ENCODE data around the gene CELF1.
"Not testable (repeated sequence)": the region's sequence is repeated elsewhere in the genome, so short reads cannot be mapped to it uniquely, and the experiment has no call there.

The CELF1 gene

DNA sequence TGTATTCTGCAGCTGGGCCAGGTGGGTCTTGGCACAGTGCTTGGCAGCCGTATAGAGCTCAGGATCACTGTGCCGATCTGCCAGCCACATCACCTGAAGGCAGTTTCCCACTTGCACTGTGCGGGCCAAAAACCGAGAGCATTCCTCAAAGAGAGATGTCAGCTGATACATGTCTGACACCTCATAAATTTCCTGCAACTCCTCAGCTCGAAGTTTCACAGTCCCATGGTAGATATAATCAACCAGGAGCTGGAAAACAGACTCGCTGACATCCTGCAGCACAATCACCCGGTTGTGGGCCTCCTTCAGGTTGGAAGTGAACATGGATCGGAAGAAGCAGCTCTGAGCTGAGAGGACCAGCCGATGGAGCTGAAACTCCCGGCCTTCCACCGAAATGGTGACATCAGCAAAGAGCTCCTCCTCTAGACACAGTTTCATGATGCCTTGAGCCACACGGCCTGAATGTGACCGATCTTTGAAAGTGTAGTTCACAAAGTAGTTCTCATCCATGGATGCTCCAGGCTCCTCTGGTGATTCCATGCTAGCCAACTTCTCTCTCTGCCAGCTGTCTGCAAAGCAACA is 24.6 kb upstream of the CELF1 start:
- in situ Hi-C loops (cut with MboI; ENCODE audit: low sequenced_read_pairs), result no loop called here

DNA sequence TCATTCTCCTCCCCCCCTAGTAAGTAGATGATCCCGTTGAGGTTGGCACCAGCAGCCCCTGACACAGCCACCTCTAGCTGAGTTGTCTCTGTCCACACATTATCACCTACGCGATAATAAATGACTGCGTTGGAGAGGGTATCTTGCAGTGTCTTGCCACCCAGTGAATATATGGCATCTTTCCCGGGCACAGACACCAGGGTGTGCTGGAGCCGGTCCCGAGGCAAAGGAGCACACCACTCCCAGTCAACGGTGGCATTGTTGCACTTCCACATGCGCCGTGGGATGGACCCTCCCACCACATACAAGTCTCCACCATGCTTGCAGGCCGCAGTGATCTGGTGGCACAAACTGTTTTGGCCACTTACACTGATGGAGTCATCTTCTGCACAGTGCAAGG is 20.4 kb upstream of the CELF1 start:
- in situ Hi-C loops (cut with MboI; ENCODE audit: low sequenced_read_pairs), result no loop called here

DNA sequence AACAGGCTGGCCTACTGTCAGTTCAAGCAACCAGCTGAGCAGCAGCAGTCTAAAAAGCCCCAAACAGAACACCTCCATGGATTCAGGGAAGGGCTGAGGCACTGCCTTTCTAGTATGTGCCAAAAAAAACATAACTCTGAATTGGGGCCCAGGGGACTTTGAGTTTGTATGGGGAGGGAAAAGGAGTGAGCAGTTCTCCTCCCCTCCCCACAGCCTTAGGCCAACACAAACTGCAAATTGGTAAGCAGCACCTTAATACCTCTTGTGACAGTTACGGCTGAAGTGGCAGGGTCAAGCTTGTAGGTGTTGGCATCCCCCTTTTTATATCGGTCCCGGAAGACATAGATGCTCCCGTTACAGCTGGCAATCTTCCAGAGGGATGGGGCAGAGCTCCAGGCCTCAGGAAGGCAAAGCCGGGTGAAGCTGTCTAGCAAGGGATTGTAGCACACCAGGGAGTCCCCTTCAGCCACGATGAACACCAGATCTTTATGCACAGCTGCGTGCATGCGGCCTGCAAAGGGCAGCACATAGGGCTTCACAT is 19.9 kb upstream of the CELF1 start:
- in situ Hi-C loops (cut with MboI; ENCODE audit: low sequenced_read_pairs), result no loop called here

DNA sequence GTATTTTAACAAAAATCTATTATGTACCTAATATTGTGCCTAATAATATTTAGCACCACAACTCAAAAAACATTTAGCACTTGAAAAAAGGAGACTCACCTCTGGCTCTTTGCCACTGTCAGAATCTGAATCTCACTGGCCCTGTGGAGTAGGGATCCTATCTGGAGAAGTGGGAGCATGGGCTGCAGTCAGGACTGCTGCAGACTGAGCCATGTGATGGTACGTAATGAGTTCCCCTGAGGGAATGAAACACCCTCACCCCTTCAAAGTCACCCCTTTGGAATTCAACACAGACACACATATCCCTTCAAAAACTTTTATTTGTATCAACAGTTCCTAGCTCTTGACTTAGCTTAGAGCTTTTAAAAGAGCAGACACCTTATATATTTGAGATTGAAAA is 19.0 kb upstream of the CELF1 start:
- in situ Hi-C loops (cut with MboI; ENCODE audit: low sequenced_read_pairs), result no loop called here

DNA sequence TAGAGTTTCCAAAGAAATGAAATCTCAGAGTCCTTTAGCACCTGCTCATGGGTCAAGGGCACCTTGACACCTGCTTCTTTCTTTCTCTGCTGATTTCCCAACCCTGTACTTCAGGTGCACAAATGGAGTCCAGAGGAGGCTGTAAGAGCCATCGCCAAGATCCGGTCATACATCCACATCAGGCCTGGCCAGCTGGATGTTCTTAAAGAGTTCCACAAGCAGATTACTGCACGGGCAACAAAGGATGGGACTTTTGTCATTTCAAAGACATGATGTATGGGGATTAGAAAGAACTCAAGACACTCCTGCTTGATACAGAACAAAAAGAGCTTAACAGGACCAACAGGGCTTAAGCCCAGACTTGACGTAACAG is 18.4 kb upstream of the CELF1 start:
- in situ Hi-C loops (cut with MboI; ENCODE audit: low sequenced_read_pairs), result no loop called here

DNA sequence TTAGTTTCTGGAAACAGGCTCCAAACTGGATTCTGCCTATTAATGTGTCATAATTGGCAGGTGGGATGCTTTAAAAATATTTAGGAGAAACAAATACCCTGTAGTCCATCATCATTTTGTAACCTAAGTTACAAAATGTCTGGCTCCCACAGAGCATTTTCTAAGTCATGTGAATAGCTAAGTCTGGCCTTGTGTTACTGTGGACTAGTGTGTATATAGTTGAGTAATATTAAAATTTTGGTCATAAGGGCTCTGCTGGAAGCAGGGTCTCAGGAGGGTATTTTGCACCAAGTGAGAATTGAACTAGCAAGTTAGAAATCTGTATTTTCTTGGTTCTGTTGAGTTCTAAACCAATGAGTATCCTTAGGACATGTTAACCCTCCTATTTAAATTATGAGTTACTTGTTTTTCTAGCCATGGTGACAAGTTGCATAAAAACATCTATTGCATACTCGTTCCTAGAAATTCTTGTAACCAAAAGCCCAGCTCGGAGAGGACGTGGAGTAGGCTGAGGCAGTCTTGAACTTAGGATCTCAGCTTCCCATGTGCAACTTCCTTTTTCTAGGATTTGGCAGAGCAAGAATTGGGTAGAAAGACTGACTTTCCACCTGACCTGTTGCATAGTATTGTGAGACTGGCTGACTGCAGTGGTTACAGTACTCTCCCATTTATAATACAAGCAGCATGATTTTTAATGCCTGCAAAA is 17.9 kb upstream of the CELF1 start:
- in situ Hi-C loops (cut with MboI; ENCODE audit: low sequenced_read_pairs), result no loop called here

DNA sequence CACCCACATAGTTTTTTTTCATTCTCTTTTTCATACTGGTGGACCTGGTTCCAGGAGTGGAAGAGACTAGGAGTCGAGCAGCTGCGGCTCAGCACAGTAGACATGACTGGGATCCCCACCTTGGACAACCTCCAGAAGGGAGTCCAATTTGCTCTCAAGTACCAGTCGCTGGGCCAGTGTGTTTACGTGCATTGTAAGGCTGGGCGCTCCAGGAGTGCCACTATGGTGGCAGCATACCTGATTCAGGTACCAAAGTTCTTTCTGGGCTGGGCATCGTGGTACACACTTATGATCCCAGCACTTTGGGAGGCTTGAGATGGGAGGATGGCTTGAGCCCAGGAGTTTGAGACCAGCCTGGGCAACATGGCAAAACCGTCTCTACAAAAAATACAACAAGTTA is 16.7 kb upstream of the CELF1 start:
- in situ Hi-C loops (cut with MboI; ENCODE audit: low sequenced_read_pairs), result no loop called here

DNA sequence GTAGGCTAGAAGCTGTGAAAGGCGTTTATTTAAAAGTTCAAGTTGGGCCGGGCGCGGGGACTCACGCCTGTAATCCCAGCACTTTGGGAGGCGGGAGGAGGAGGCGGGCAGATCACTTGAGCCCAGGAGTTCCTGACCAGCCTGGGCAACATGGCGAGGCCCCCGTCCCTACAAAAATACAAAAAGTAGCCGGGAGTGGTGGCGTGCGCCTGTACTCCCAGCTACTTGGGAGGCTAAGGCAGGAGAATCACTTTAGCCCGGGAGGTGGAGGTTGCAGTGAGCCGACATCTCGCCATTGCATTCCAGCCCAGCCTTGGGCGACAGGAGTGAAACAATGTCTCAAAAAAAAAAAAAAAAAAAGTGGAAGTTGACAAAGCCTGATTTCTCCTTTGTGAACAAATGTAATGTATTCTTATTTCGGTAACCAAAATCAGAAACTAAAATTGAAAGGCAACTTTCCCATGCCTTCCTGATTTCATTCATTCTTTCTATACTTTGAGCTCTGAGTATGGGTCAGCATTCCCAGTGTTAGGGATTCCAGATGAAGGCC is 13.3 kb upstream of the CELF1 start:
- in situ Hi-C loops (cut with MboI; ENCODE audit: low sequenced_read_pairs), result no loop called here

DNA sequence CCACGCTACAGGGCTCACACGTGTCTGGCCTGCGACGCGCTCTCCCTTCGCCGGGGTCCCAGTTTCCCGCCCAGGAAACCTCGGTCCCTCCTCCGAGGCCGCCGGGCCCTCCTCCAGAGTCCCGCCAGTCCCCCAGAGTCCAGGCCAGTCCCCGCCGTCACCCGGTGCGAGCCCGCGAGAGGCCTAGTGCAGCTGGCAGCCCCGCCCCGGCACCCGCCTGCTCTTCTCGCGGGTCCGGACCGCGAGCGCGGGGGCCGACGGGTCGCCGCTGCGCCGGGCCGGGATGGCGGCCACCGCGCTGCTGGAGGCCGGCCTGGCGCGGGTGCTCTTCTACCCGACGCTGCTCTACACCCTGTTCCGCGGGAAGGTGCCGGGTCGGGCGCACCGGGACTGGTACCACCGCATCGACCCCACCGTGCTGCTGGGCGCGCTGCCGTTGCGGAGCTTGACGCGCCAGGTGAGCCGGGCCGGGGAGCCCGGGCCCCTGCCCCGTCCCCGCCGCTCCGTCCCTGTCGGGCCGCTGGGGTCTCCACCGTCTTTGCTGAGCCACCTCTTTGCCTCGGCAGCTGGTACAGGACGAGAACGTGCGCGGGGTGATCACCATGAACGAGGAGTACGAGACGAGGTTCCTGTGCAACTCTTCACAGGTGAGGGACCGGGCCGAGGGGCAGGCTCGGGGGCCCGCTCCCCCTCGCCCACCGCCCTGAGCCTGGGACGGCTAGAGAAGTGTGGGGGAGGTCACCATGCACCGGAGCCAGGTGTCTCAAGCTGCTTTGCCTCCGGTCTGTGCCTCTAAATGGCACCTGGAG is 12.6 kb upstream of the CELF1 start, which contains the start of gene PTPMT1:
Gene PTPMT1, plus strand, starts transcription at position 260 of the 809 bp plus-strand sequence. Its CDS starts 24 bp downstream, at position 284.
- in situ Hi-C loops (cut with MboI; ENCODE audit: low sequenced_read_pairs), result no loop called here

DNA sequence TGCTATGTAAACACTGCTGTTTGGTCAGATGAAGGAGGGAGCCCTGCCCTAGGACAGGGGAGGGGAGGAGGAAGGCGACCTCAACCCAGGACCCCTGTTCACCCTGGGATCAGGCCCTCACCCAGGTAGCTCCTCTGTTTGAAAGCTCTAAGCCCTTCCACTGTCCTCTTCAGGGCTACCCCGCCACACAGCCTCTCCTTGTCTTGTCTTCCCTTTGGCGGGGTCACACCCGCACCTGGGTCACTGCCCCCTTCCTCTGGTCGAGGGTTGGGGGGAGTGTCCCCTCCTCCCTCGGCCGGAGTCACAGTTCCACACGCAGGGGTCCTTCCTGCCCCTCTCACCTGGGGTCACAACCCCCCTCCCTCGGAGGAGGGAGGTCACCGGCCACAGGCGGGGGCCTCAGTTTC is 12.0 kb upstream of the CELF1 start:
- in situ Hi-C loops (cut with MboI; ENCODE audit: low sequenced_read_pairs), result no loop called here

DNA sequence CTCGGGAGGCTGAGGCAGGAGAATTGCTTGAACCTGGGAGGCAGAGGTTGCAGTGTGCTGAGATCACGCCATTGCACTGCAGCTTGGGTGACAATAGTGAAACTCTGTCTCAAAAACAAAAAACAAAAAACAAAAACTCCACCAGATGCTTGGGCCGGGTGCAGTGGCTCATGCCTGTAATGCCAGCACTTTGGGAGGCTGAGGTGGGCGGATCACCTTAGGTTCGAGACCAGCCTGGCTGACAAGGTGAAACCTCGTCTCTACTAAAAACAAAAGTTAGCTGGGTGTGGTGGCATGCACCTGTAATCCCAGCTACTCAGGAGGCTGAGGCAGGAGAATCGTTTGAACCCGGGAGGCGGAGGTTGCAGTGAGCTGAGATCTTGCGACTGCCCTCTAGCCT is 11.4 kb upstream of the CELF1 start:
- in situ Hi-C loops (cut with MboI; ENCODE audit: low sequenced_read_pairs), result not testable (repeated sequence)

DNA sequence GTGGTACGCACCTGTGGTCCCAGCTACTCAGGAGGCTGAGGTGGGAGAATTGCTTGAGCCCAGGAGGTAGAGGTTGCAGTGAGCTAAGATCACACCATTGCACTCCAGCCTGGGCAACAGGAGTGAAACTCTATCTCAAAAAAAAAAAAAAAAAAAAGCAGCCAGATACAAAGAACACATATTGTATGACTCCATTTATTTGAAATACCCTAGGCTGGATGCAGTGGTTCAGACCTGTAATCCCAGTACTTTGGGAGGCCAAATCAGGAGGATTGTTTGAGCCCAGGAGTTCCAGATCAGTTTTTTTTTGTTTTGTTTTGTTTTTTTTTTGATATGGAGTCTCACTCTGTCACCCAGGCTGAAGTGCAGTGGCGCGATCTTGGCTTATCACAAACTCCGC is 9.5 kb upstream of the CELF1 start:
- in situ Hi-C loops (cut with MboI; ENCODE audit: low sequenced_read_pairs), result not testable (repeated sequence)

DNA sequence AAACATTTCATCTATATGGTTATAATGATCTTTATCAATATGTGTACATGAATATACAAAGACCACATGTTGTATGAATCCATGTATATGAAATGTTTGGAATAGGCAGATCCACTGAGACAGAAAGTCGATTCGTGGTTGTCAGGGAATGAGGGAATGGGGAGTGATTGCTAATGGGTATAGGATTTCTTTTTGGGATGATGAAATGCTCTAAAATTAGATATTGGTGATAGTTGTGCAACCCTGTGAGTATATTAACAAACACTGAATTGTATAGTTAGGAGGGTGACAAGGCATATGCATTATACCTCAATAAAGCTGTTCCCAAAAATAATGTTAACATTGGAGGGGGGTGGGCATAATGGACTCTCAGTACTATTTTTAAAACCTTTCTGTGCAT is 7.5 kb upstream of the CELF1 start:
- in situ Hi-C loops (cut with MboI; ENCODE audit: low sequenced_read_pairs), result no loop called here

DNA sequence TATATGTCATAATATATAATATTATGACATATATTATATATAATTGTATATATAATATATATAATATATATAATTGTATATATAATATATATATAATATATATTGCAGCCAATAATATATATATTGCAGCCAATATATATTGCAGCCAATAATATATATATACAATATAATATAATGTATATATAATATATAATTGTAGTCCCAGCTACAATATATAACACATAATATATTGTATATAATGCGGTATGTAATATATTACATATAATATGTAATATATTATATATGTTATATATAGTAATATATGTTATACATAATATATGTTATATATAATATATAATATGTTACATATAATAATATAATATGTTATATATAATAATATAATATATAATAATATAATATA is 5.8 kb upstream of the CELF1 start:
- in situ Hi-C loops (cut with MboI; ENCODE audit: low sequenced_read_pairs), result loop anchor here (10.0 kb wide), 1 partner anchor 74 kb away; no protein-coding TSS in a partner anchor

DNA sequence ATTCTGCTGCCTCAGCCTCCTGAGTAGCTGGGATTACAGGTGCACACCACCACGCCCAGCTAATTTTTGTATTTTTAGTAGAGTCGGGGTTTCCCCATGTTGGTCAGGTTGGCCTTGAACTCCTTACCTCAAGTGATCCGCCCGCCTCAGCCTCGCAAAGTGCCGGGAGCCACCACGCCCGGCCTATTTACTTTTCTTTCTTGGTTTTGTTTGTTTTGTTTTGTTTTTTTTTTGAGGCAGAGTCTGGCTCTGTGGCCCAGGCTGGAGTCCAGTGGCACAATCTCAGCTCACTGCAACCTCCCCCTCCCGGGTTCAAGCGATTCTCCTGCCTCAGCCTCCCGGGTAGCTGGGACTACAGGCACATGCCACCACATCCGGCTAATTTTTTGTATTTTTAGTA is 4.1 kb upstream of the CELF1 start:
- in situ Hi-C loops (cut with MboI; ENCODE audit: low sequenced_read_pairs), result loop anchor here (10.0 kb wide), 1 partner anchor 72 kb away; no protein-coding TSS in a partner anchor

DNA sequence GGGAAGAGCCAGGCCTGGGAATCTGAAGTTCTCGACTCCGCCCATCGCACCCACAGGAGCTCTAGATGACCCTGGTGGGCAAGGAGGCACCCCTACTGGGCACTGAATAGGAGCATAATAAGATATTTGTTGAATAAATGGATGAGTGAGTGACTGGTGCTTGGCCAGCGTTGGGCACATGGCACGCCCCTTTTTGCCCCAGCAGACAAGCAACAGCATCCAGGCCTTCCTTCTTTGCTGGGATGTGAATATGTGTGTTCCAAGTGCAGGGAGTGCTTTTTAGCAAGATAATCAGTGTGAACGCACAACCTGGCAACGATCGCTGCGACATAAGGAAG is 443 bp upstream of the CELF1 start:
- in situ Hi-C loops (cut with MboI; ENCODE audit: low sequenced_read_pairs), result loop anchor here (10.0 kb wide), 1 partner anchor 69 kb away; no protein-coding TSS in a partner anchor

DNA sequence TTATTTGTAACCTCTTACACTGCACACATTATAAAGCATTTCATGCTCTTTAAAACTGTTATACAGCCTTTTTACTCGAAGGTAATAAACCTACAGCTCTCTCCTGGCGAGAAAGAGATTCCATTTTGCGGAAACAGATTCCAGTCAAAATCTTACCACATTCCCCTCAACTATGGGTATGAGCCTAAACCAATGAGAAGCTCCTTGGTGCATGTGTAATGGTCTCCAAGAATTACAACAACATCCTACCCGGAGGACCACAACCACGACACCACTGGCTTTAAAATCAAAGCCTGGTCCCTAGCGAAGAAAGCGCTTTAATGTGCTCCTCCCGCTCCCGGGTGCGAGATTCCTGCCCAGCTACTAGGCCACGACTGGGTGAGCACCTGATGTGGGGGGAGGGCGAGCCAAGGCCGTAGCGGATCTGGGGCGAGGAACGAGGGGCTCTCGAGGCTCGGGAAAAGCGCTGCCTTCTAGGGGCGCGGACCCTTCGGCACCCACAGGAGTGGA is 821 bp downstream of the CELF1 start:
- in situ Hi-C loops (cut with MboI; ENCODE audit: low sequenced_read_pairs), result loop anchor here (10.0 kb wide), 1 partner anchor 67 kb away; no protein-coding TSS in a partner anchor

DNA sequence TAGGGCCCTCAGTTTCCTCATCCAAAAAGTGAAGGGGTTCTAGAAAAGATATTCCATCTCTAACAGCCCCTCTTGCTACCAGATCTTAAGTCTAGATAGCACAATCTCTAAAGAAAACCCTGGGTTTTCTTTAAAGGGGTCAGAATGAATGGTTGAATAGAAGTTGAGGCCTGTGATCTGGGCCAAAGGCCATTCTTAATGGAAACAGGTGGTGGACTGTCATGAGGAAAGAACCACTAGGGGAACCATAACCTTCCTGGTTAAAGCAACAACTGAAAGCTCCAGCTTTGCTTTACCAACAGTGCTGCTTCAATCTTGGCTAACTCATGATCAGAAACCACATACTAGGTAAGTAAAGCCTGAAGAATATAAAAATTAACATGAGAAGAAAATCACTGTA is 1.8 kb downstream of the CELF1 start:
- in situ Hi-C loops (cut with MboI; ENCODE audit: low sequenced_read_pairs), result loop anchor here (10.0 kb wide), 1 partner anchor 66 kb away; no protein-coding TSS in a partner anchor

DNA sequence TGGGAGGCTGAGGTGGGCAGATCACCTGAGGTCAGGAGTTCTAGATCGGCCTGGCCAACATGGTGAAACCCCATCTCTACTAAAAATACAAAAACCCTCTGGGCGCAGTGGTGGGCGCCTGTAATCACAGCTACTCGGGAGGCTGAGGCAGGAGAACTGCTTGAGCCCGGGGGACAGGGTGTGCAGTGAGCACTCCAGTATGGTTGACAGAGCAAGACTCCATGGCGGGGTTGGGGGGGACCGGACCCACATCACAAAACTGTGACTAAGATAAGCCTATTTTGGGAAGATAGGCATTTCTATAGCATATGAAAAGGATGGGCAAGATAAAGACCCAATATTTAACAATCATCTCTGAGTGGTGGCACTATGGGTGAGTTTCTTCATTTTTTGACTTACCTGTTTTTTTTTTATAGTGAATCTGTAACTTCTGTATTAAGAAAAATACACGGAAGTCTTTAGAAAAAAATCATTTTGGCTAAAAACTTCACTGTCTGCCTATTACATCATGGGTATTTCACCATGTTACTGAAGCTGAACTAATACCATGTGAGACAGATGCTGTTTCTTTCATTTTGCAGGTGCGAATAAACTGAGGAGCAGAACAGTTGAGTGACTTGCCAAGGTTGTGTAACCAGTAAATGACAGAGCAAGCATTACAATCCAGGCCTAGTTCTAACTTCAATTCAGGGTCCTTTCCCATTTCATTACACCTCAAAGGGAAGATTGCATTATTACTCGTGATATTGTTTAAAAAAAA is 2.5 kb downstream of the CELF1 start:
- in situ Hi-C loops (cut with MboI; ENCODE audit: low sequenced_read_pairs), result loop anchor here (10.0 kb wide), 1 partner anchor 66 kb away; no protein-coding TSS in a partner anchor

DNA sequence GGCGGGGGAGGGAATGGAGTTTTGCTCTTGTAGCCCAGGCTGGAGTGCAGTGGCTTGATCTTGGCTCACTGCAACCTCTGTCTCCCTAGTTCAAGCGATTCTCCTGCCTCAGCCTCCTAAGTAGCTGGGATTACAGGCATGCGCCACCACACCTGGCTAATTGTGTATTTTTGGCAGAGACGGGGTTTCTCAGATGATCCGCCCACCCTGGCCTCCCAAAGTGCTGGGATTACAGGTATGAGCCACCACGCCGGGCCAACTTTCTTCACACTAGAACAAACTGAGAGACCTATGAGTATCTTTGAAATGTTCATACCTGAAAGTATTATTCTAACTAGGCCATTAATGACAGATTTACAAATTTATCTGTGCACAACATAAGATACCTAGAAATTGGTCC is 6.7 kb downstream of the CELF1 start:
- in situ Hi-C loops (cut with MboI; ENCODE audit: low sequenced_read_pairs), result not testable (repeated sequence)

Data from HL-60/S4 treated with phorbol 12-myristate 13-acetate at 8.2 ng/mL for 4 days and 3 days (cell line).